CD4-positive, alpha-beta T cell treated with Interleukin-21 for 1 hour (primary cell): ENCODE data around the gene MRPL53.

Experiments used
- DNase-seq: peaks from one replicate; pipeline ENCODE4 v3.0.0-alpha.2; 2020

MRPL53 gene

GRCh38 chr2:74472086-74472944 lies at the start of gene MRPL53:
MRPL53 (minus strand) TSS chr2:74472680; CDS start chr2:74472660, 20 bp downstream.
- peak; percentile 96 for DNase-seq

GRCh38 chr2:74516650-74517049 lies 44.2 kb upstream of the MRPL53 start:
- no peak for DNase-seq

GRCh38 chr2:74515981-74516633 lies 43.6 kb upstream of the MRPL53 start:
- peak; percentile 81 for DNase-seq

- DNase-seq: no peak
Observed at GRCh38 chr2:74515271-74515980, 42.9 kb upstream of the MRPL53 start.

- no peak for DNase-seq
Observed at GRCh38 chr2:74514368-74515270, 42.1 kb upstream of the MRPL53 start, which contains the start of gene TLX2. TLX2 (plus strand) TSS chr2:74514450; CDS start chr2:74514807, 357 bp downstream.

- peak; percentile 30 for DNase-seq
Observed at GRCh38 chr2:74513605-74514367, 41.3 kb upstream of the MRPL53 start.

- no peak for DNase-seq
Observed at GRCh38 chr2:74512744-74513604, 40.5 kb upstream of the MRPL53 start.

- DNase-seq: no peak
Observed at GRCh38 chr2:74511104-74511989, 38.9 kb upstream of the MRPL53 start.

- no peak for DNase-seq
Observed at GRCh38 chr2:74510272-74510671, 37.8 kb upstream of the MRPL53 start.

- no peak for DNase-seq
Observed at GRCh38 chr2:74507926-74508520, 35.5 kb upstream of the MRPL53 start.

- peak; percentile 98 for DNase-seq
Observed at GRCh38 chr2:74507145-74507925, 34.9 kb upstream of the MRPL53 start, which contains the start of gene PCGF1. PCGF1 (minus strand) TSS chr2:74507695; CDS start chr2:74507668, 27 bp downstream.

- no peak for DNase-seq
Observed at GRCh38 chr2:74505448-74506246, 33.2 kb upstream of the MRPL53 start.

- no peak for DNase-seq
Observed at GRCh38 chr2:74504591-74504990, 32.1 kb upstream of the MRPL53 start.

GRCh38 chr2:74503506-74504475 lies 31.3 kb upstream of the MRPL53 start:
- no peak for DNase-seq

- DNase-seq: peak; percentile 46
Observed at GRCh38 chr2:74502720-74503505, 30.4 kb upstream of the MRPL53 start.
